Measurements from ENCODE around the gene ASMTL.

ASMTL gene

GRCh38 chrX:1462110-1462509 is 9.4 kb upstream of the ASMTL start:
- no peak for TF ChIP-seq TCF4 (CRISPR knock-in tag; IDR thresholded peaks at IDR 0.05; ENCODE audit: borderline replicate concordance)
- TF ChIP-seq ZNF70 (CRISPR knock-in tag; IDR thresholded peaks at IDR 0.05): no peak
- no peak for TF ChIP-seq ZNF565 (CRISPR knock-in tag; conservative IDR thresholded peaks at IDR 0.05; ENCODE audit: low read depth)
- TF ChIP-seq TOX (CRISPR knock-in tag; IDR thresholded peaks at IDR 0.05; ENCODE audit: borderline replicate concordance): no peak
- TF ChIP-seq ZFP30 (CRISPR knock-in tag; IDR thresholded peaks at IDR 0.05): no peak
- no peak for TF ChIP-seq PPARA (CRISPR knock-in tag; IDR thresholded peaks at IDR 0.05; ENCODE audit: borderline replicate concordance)
- no peak for TF ChIP-seq ZNF8 (CRISPR knock-in tag; IDR thresholded peaks at IDR 0.05)
- no peak for TF ChIP-seq ZC3H10 (CRISPR knock-in tag; IDR thresholded peaks at IDR 0.05)
- TF ChIP-seq TSHZ2 (CRISPR knock-in tag; IDR thresholded peaks at IDR 0.05): no peak
- TF ChIP-seq ARNTL (CRISPR knock-in tag; IDR thresholded peaks at IDR 0.05; ENCODE audit: borderline replicate concordance, low read depth): no peak
- no peak for TF ChIP-seq CREB5 (CRISPR knock-in tag; IDR thresholded peaks at IDR 0.05; ENCODE audit: low read depth)
- TF ChIP-seq ZFP3 (CRISPR knock-in tag; IDR thresholded peaks at IDR 0.05): no peak
- TF ChIP-seq ISL1 (CRISPR knock-in tag; IDR thresholded peaks at IDR 0.05): no peak

GRCh38 chrX:1455948-1456280 is 3.2 kb upstream of the ASMTL start:
- TF ChIP-seq, protein P1, sequence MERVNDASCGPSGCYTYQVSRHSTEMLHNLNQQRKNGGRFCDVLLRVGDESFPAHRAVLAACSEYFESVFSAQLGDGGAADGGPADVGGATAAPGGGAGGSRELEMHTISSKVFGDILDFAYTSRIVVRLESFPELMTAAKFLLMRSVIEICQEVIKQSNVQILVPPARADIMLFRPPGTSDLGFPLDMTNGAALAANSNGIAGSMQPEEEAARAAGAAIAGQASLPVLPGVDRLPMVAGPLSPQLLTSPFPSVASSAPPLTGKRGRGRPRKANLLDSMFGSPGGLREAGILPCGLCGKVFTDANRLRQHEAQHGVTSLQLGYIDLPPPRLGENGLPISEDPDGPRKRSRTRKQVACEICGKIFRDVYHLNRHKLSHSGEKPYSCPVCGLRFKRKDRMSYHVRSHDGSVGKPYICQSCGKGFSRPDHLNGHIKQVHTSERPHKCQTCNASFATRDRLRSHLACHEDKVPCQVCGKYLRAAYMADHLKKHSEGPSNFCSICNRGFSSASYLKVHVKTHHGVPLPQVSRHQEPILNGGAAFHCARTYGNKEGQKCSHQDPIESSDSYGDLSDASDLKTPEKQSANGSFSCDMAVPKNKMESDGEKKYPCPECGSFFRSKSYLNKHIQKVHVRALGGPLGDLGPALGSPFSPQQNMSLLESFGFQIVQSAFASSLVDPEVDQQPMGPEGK (CRISPR knock-in tag; IDR thresholded peaks at IDR 0.05; ENCODE audit: borderline replicate concordance): no peak
- no peak for TF ChIP-seq ISL1 (CRISPR knock-in tag; IDR thresholded peaks at IDR 0.05)
- TF ChIP-seq PPARA (CRISPR knock-in tag; IDR thresholded peaks at IDR 0.05; ENCODE audit: borderline replicate concordance): no peak
- TF ChIP-seq, protein P2, sequence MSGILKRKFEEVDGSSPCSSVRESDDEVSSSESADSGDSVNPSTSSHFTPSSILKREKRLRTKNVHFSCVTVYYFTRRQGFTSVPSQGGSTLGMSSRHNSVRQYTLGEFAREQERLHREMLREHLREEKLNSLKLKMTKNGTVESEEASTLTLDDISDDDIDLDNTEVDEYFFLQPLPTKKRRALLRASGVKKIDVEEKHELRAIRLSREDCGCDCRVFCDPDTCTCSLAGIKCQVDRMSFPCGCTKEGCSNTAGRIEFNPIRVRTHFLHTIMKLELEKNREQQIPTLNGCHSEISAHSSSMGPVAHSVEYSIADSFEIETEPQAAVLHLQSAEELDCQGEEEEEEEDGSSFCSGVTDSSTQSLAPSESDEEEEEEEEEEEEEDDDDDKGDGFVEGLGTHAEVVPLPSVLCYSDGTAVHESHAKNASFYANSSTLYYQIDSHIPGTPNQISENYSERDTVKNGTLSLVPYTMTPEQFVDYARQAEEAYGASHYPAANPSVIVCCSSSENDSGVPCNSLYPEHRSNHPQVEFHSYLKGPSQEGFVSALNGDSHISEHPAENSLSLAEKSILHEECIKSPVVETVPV (CRISPR knock-in tag; IDR thresholded peaks at IDR 0.05): no peak
- no peak for TF ChIP-seq TCF4 (CRISPR knock-in tag; IDR thresholded peaks at IDR 0.05; ENCODE audit: borderline replicate concordance)
- no peak for TF ChIP-seq ZC3H10 (CRISPR knock-in tag; IDR thresholded peaks at IDR 0.05)
- TF ChIP-seq ZNF565 (CRISPR knock-in tag; conservative IDR thresholded peaks at IDR 0.05; ENCODE audit: low read depth): no peak
- no peak for TF ChIP-seq ESRRG (CRISPR knock-in tag; IDR thresholded peaks at IDR 0.05)
- no peak for TF ChIP-seq ZFP30 (CRISPR knock-in tag; IDR thresholded peaks at IDR 0.05)
- no peak for TF ChIP-seq ARNTL (CRISPR knock-in tag; IDR thresholded peaks at IDR 0.05; ENCODE audit: borderline replicate concordance, low read depth)
- no peak for TF ChIP-seq ZNF70 (CRISPR knock-in tag; IDR thresholded peaks at IDR 0.05)
- no peak for TF ChIP-seq OSR1 (CRISPR knock-in tag; IDR thresholded peaks at IDR 0.05)
- no peak for TF ChIP-seq RARB (CRISPR knock-in tag; IDR thresholded peaks at IDR 0.05)
- TF ChIP-seq CREB5 (CRISPR knock-in tag; IDR thresholded peaks at IDR 0.05; ENCODE audit: low read depth): no peak
- no peak for TF ChIP-seq CSDC2 (CRISPR knock-in tag; IDR thresholded peaks at IDR 0.05)
- no peak for ATAC-seq

More at GRCh38 chrX:1462110-1462509, 9.4 kb upstream of the ASMTL start:
- ATAC-seq: no peak

DNA sequence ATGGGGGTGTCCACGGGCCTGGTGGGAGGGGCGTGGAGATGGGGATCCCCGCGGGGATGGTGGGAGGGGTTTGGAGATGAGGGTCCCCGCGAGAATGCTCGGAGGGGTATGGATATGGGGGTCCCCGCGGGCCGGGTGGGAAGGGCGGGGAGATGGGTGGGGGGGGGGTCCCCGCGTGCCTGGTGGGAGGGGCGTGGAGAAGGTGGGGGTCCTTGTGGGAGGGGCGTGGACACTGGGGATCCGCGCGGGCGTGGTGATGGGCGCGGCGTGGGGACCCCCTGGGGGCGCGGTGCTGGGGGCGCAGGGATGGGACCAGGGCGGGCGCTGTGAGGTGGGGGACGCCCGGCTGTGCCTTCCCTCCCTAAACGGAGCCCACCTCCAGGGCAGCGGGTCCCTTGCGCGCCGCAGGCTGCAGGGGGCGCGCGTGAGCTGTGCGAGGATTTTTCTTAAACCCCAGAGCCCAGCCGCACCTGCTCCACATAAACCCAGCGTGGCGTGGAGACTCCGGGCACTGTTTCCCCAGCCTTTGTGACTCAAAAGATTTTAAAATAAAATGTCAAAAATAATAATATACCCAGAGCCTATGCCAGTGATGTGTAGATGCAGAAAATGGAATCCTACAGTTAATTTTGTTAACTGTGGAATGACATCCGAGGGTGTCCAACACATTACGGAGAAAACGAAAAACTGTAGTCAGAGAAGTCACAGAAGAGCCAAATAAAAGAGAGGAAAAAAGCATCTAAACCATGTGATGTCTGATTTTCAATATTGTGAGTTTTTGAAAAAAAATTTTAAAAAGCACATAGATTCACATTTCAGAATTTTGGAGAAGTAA is 1.5 kb upstream of the ASMTL start:
- ATAC-seq: peak; percentile 72
- TF ChIP-seq RARB (CRISPR knock-in tag; IDR thresholded peaks at IDR 0.05): no peak
- no peak for TF ChIP-seq ZNF8 (CRISPR knock-in tag; IDR thresholded peaks at IDR 0.05)
- no peak for TF ChIP-seq ZFP30 (CRISPR knock-in tag; IDR thresholded peaks at IDR 0.05)
- no peak for TF ChIP-seq ARNTL (CRISPR knock-in tag; IDR thresholded peaks at IDR 0.05; ENCODE audit: borderline replicate concordance, low read depth)
- no peak for TF ChIP-seq ZNF565 (CRISPR knock-in tag; conservative IDR thresholded peaks at IDR 0.05; ENCODE audit: low read depth)
- no peak for TF ChIP-seq TOX (CRISPR knock-in tag; IDR thresholded peaks at IDR 0.05; ENCODE audit: borderline replicate concordance)
